Muscle of arm (tissue), 14 donors: ENCODE results near the gene TMSB15C. TPM values are rescaled to one million over a fixed set of nuclear protein-coding genes. Genes with fewer than 3 reads are reported as not detected.
"Not testable (repeated sequence)": the region's sequence is repeated elsewhere in the genome, so short reads cannot be mapped to it uniquely, and the experiment has no call there.

Source experiments
- DNase-seq: peaks from one replicate; pipeline ENCODE4 v3.0.0-alpha.2; 2013
- long read RNA-seq, 11 donors: transcript quantifications; one replicate each; lab custom pipeline, GENCODE V29; 2026
- polyA plus RNA-seq, 12 donors: library from polyadenylated mRNA; unstranded; fragments of 120-200 nt; gene quantifications; one replicate each; pipeline ENCODE4 v1.2.1, GENCODE V29; 2013; ENCODE audit not compliant: insufficient read length in 12 of 12

Gene TMSB15C
- 10 to 100 TPM in 1 of 12 donors, 1 to 10 TPM in 10, not detected in 1; 3.4 to 13.9 (median 5.8) TPM for polyA plus RNA-seq
- long read RNA-seq, donor 1, partial matches to known transcripts: 0 of 2 reads
- long read RNA-seq, donor 1, other reads (novel, unspliced or antisense): 0 of 2 reads
- long read RNA-seq, donor 2, transcript TMSB15B-207 (3 exons, 947 nt): major isoform, 7 of 7 reads
- long read RNA-seq, donor 2, partial matches to known transcripts: 0 of 7 reads
- long read RNA-seq, donor 2, other reads (novel, unspliced or antisense): 0 of 7 reads
- long read RNA-seq, donor 3: 0 reads
- long read RNA-seq, donor 4, partial matches to known transcripts: 0 of 3 reads
- long read RNA-seq, donor 4, other reads (novel, unspliced or antisense): 0 of 3 reads
- long read RNA-seq, donor 5, partial matches to known transcripts: 0 of 4 reads
- long read RNA-seq, donor 5, other reads (novel, unspliced or antisense): 0 of 4 reads
- long read RNA-seq, donor 6, partial matches to known transcripts: 0 of 2 reads
- long read RNA-seq, donor 6, other reads (novel, unspliced or antisense): 0 of 2 reads
- long read RNA-seq, donor 7, partial matches to known transcripts: 0 of 3 reads
- long read RNA-seq, donor 7, other reads (novel, unspliced or antisense): 0 of 3 reads
- long read RNA-seq, donor 8, transcript TMSB15B-207 (3 exons, 947 nt): major isoform, 5 of 6 reads
- long read RNA-seq, donor 8, partial matches to known transcripts: 0 of 6 reads
- long read RNA-seq, donor 8, other reads (novel, unspliced or antisense): 0 of 6 reads
- long read RNA-seq, donor 9, partial matches to known transcripts: 0 of 2 reads
- long read RNA-seq, donor 9, other reads (novel, unspliced or antisense): 0 of 2 reads
- long read RNA-seq, donor 10, partial matches to known transcripts: 0 of 1 reads
- long read RNA-seq, donor 10, other reads (novel, unspliced or antisense): 0 of 1 reads
- long read RNA-seq, donor 11, partial matches to known transcripts: 0 of 5 reads
- long read RNA-seq, donor 11, other reads (novel, unspliced or antisense): 0 of 5 reads

DNA sequence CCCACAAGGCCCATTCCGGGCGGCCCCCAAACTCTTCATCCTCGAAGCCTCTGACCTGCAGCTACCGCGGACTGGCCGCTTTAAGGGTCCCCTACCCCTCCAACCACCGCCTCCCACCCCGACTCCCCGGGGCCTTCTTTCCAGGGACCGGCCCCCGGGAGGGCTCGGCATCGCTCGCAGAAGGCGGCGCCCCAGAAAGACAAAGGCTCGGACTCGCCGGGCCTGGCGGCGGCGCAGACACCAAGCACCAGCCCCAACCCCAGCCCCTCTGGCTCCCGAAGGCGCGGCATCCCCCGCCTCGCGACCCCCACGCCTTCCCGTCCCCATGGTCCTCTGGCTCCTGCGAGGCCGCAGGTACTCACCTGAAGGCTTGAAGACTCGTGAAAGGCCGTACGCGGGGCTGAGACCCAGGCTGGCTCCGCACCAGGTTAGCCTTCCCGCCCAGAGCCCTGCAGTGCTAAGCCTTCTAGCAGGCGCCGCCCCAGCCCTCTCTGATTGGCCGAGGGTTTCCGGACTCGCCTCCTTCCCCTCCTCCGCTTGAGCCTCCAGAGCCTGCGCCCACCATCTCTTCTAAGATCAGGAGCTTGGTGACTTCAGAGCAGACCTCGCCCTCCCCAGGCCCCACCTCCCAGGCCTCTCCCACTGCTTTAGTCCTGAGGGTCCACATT is at the start of gene TMSB15C:
Gene TMSB15C, minus strand, starts transcription at position 459 of the 668 bp plus-strand sequence.
- not testable (repeated sequence) for DNase-seq

DNA sequence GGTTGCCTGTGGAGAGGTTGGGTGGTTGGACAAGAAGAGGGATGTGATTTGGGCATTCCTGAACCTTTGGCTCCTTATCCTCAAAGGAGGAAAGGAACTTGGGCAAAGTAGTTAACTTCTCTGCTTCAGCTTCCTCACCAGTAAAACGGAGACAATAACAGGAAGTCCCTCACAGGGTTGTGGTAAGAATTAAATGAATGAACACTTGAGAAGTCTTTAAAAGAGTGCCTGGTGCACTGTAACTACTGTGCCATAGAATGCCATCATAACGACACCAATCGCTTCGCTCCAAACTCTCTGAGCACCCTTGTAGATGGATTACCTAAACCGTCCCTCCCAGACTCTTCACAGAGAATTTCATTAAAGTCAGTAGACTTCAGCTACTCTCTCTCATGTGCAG is 46.8 kb upstream of the TMSB15C start:
- DNase-seq: no peak

DNA sequence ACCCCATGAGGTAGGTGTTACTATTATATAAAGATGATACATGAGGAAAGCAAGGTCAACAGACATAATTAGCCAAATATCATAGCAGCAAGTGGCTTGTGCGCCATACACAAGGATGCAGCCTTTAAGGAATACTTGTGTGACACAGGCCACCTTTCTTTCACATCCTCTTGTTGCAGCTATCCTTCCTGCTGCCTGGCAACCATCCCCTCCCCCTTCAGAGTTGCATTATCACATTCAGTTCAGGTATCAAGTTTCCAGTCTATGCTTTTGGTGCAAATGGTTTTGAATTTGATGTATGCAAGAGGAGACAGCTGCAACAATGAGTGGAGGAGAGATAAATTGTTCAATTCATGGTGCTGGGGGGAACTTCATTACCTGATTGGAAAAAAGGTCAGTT is 42.7 kb upstream of the TMSB15C start:
- DNase-seq: no peak

DNA sequence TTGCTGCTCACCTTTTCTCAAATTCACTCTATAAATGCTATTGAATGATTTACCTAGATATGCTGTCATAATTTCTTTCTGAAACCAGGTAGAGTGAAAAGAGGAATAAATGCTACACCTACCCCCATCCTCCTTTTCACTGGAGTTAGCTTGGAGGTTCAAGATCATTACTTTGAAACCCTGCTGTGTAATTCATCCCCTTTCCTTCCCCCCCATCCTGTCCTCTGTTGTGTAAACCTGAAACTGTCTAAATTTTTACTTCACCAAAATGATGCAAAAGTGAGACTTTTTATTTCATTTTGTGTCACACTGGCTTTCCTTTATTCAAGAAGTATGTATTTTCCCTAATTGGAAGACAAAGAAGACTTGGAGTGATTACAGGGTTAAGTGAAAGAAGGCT is 41.7 kb upstream of the TMSB15C start:
- no peak for DNase-seq

DNA sequence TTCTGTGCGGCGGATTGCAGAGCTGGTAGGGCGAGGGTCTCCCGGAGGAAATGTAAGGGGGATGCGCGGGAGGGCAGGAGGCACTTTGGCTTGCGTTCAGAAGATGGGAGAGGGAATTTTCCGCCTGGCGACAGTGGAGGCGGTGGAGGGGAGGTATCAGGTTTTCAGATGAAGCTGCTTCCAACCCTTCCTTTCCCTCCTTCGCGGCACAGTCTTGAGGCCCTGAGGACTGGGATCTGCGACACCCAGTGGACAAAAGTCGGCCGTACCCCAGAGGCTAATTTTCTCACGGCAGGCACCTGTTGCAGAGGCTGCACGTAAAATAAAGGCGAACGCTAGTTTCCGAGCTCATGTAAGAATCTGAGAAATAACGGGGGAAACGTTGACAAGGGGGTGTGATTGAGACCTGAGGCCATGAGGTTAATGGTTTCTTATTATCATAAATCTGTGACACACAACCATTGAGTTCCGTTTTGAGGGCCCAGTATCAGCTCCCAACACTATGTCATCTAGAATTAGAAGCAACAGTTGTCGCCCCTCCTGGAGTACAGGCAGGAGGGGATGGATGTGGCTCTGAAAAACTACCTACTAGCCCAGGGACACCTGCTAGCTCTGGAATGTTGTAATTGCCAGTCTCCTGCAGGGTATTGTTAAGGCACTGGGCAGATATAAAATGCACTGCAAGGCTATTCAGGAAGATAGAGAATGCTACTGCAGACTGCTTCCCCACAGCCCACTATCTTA is 37.4 kb upstream of the TMSB15C start:
- peak; percentile 21 for DNase-seq

DNA sequence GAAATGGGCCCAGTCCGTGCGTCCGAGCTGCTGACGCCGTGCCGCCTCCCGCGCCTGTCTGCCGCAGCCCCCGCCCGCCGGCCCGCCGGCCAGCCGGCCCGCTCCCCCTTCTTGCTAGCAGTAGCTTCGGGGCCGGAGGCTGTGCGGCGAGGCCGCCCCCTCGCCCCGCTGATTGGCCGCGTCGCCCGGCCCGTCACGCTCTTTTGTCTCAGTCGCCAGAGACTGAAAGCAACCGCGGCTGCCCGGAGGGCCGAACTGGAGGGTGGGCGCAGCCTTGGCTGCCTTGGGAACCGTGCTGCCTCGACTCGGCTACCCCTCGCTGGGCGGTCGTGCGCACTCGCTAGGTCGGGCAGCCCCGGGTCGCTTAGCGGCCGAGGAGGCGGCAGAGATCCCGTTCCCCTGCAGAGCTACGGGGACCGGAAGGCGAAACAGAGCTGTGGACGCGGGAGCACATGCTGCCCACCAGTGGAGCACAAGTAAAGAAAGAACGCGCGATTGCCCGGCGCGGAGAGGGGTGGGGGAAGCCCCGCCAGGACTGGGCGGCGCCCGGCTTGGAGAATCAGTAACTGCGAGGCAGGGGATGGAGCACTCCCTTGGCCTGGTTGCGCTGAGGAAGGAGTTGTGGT is 36.4 kb upstream of the TMSB15C start, which contains the start of gene ZCCHC18:
Gene ZCCHC18, plus strand, starts transcription at position 198 of the 626 bp plus-strand sequence. CDS start 1,589 bp downstream, outside the sequence.
- peak; percentile 62 for DNase-seq

DNA sequence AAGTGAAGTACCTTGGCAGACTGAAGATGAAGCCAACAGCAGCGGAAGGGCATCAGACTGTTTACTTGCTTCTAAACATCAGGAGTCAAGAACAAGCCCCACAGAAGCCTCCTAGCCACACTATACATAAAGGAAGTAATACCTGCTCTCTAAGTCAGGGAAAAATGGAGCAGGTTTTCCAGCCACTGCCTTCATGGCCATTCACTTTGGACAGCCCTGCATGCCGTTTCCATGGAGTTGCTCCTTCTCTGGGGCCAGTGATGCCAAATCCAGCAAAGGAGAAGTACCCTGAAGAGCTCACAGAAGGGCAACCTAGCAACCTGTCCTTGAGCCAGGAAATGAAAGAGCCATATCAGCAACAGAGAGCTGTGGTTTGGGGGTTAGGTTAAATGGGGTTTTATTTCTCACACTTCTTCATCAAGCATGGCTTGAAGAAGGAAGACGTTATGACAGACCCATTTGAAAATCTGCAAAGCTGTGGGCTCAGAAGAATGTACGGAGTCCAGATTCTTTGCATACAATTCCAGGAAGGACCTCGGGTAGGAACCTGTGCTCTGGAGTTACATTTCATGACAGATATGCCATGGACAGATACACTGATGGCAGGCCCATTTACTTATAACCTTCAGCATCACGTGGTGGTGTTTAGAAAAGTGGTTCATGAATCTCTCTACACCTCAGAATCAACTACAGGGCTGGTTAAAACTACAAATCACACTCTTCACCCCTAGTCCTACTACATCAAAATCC is 34.6 kb upstream of the TMSB15C start:
- not testable (repeated sequence) for DNase-seq

DNA sequence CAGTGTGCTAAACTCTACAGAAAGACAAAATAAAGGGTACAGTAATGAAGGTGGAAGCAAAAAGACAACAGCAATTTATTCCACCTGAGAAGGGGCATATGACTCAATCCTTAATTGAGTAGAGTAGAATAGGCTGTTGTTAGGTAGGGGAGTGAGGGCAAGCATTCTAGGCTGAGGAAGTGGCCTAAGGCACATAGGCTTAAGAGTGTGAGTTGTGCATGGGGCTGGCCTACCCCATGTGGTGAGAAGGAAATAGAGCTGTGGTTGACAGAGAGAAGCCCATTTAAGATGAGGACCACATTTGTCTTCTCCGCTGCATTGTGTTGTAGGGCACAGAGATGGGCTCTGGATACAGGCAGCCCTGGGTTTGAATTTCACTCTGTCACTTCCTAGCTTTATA is 32.9 kb upstream of the TMSB15C start:
- no peak for DNase-seq

DNA sequence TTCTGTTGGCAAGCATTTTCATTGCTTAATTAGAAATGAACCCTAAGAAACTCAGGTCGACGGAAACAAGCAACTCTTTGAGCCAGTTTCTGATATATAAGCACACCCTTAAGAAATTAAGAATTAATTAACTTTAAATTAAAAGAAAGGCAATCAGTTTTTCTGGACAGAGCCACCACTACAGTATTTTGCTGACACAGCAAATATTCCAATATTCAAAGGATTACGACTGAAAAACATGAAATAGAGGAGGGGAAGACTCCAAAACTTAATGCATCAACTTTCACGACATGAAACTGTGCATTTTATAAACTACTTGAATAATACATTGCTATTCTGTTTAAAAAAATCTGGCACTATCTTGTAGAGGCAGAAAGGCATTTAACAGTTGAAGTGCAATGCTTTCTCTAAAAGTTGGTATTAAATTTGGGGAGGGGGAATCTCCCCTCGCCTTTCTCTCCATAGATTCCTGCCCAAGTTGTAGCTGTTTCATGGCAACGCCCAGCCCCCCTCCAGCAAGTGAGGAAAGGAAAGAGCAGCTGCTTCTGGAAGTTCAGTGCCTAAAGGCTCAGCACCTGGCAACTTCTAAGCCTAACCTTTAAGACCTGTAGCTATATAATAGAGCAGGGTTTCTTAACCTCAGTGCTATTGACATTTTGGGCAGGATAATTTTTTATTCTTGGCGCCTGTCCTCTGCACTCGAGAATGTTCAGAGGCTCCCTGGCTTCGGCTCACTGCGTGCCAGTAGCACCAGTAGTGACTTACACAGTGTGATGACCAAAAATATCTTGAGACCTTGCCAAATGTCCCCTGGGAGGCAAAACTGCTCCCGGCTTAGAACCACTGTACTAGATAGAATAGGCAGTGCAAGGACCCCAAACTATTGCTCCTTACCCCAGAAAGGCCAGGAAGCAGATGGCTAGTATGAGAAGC is 29.6 kb upstream of the TMSB15C start:
- no peak for DNase-seq

DNA sequence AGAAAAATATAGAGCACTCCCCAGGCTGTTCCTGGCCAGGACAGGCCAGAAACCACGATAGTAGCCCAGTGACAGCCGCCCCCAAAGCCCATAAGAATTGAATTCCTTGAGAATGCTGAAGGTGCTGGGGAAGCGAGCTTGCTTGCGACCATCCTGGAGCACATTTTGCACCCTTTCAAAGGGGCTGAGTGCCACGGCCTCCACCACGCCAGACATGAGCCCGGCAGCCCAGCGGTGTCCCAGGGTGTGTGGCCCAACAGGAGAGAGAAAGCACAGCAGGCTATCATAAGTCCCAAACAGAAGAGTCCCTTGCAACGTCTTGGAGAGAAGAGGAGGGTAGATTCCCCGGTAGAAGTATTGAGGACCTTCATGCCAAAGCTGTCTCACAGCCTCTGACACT is 28.6 kb upstream of the TMSB15C start:
- DNase-seq: no peak

DNA sequence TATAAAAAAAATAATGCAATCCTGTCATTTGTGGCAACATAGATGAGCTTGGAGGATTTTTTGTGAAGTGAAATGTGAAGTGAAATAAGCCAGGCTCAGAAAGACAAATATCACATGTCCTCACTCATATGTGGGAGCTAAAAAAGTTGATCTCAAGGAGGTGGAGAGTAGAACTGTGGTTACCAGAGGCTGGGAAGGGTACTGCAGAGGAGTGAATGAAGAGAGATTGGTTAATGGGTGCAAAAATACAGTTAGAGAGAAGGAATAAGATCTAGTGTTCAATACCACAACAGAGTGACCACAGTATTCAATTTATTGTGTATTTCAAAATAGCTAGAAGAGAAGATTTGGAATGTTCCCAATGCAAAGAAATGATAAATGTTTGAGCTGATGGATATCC is 22.9 kb upstream of the TMSB15C start:
- no peak for DNase-seq

DNA sequence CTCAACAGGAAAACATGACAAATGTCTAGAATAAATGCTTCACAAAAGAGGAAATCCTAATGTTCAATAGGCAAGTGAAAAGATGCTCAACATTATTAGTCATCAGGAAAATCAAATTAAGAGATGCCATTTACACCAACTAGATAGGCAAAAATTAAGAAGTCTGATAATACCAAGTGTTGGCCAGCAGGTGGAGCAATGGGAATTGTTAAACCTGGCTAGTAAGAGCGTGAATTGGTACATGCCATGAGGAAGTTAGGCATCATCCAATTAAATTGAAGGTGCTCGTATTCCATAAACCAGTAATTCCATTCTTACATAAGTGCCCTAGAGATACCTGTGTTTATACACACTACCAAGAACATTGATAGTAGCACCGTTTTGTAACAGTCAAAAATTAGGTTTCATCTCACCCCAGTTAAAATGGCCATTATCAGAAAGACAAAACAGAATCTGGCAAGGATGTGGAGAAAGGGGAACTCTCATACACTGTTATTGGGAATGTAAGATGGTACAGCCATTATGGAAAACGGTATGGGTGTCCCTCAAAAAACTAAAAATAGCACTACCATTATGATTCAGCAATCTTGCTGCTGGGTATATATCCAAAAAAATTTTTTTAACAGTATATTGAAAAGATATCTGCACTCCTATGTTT is 22.2 kb upstream of the TMSB15C start:
- DNase-seq: peak; percentile 52

DNA sequence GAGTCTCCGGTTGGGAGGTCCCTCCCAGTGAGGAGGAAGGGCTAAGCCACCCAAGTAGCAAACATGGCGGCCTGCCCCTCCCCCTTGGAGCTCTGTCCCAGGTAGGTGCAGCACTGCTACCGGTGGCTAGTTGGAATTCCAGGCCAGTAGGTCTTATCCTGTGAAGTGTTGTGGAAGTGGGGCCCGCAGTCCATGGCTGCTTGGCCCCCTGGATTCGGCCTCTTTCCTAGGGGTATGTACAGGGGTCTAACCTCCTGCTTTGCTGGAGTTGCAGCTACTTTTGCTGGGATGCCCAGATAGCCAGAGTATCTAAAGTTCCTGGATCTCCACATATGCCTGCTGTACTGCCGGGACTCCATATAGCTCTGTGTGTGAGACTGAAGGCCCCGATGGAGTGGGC is 9.9 kb upstream of the TMSB15C start:
- DNase-seq: no peak

DNA sequence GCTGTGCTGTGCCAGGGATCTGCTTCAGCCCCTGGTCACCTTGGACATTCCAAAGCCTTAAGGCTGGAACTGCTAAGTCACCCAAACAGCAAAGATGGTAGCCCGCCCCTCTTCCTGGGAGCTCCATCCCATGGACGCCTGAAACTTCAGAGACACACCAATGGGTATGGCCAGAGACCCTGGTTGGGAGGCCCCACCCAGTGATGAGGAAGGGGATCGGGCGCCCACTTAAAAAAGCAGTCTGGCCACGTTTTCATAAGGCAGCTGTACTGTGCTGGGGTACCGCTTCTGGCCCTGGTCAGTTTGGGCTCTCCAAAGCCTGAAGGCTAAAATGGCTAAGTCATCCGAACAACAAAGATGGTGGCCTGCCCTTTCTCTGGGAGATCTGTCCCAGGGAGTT is 9.4 kb upstream of the TMSB15C start:
- DNase-seq: no peak

DNA sequence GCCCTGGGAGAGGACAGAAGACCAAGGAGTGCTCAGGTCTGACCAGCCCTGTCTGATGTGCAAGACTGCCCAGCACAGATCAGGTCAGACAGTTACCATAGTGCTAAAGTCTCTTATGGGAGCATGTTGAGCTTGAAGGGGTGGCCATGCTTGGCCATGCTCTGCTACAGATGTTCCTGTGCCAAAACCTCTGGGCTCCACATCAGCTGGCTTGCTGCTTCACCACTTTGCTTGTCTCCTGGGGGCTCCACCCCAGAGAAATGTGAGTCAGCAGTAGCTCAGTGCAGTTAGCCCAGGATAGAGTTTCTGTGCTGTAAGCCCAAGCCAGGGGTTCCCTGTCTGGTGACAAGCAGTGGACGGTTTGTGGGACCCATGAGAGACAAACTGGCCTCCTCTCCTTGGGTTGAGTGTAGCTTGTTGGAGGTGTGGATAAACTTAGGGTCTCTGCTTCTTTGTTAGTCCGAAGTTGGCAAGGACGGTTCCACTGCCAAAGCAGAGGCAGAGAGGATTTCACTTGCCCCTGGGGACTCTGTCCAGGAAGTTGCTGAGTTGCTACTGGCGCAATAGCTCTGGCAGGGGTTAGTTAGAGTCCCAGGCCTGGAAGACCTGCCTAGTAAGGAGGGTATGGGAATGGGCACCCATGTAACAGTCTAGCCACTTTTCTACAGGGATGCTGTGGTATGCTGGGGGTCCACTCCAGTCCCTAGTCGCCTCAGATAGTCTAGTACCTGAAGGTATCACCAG is 8.7 kb upstream of the TMSB15C start:
- no peak for DNase-seq

DNA sequence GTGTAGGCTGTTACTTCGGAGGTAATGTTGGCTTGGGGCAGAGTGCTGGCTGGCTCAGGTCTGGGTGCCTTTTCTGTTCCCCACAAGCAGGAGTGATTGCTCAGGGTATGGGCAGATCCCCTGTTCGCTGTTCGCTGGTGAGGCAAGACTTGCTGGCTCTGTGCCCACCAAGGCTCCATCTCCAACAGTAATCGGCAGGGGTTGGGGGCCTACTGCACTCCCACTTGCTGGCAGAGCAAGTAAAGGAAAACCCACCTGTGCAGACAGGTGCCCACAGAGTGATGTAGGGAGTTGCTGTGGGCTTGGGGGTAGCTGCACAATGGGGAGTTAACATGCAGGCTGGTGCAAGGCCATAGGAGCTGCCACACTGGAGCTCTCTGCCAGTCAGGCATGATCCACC is 8.0 kb upstream of the TMSB15C start:
- DNase-seq: no peak

DNA sequence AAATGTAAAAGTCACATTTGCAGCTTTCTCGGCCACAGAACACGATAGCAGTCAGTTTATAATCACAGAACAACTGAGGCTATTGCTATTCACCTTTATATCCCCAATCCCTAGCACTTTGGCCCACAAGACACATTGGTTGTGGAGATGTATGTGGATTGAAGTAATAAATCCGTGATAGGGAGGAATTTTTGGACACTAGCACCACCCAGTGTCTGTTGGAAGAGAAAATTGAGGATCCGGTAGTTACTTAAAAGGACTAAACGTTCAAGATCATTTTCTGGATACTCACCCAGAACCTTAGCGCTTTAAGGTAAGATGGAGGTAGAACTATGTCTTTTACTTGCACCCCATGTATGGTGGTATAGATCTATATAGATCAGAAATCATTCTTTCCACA is 1.8 kb upstream of the TMSB15C start:
- DNase-seq: not testable (repeated sequence)
